HG02938 (cell line): ENCODE results near the gene RAMP1.
"Not testable (repeated sequence)": the region's sequence is repeated elsewhere in the genome, so short reads cannot be mapped to it uniquely, and the experiment has no call there.

Experiments used
- ATAC-seq: cut with Tn5 transposase; IDR thresholded peaks from one replicate; pipeline ENCODE4 v1.9.1; 2021; ENCODE audit warnings: mild to moderate bottlenecking, moderate library complexity; ENCODE audit not compliant: unreplicated experiment

The RAMP1 gene

DNA sequence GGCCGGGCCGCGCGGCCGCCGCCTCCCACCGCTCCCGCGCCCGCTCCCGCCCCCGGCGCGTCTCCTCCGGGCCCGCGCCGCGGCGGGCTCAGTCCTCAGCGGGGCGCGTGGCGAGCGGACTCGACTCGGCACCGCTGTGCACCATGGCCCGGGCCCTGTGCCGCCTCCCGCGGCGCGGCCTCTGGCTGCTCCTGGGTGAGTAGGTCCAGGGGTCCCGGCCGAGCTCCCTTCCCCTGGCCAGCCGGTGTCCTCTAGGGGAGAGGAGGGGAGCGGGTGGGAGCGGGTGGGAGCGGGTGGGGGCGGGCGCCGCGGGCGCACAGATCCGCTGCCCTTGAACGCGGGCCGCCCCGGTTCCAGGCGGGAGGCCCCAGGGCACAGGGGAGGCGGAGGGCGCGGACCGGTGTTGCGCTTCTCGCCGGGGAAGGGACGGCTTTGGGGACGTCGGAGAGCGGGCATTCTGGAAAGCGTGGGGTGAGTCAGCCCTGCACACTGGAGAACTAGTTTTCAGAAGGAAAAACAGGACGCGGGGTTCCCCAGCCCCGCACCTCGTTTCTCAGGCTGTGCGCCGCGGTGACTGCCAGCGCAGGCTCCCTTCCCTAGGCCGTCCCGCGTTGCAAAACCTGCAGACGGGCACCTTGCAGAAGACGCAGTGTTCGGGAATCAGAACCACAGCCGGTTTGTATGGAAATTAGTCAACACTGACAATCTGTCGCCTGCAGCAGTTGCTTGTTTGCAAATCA lies at the start of gene RAMP1:
RAMP1 (plus strand) TSS at position 91 of the 740 bp plus-strand sequence; CDS start at position 144, 53 bp downstream.
- ATAC-seq, result no peak

DNA sequence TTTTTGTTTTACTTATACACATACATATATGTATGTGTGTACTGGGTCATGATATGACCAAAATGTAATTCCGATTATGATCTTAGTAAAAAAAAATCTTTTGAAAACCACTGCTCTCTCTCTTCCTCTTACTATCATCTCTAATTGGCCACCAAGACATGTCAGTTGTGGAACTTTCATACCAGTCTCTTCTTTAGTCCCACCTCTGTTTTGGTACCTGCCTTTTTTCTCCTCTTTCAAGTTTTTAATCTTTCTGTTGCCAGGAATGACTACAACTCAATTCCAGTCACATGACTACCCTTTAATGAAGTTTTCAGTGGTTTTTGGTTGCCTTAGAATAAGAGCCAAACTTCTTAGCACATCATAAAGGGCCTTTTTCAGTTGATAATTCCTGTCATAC lies 43.8 kb upstream of the RAMP1 start:
- ATAC-seq, result no peak

DNA sequence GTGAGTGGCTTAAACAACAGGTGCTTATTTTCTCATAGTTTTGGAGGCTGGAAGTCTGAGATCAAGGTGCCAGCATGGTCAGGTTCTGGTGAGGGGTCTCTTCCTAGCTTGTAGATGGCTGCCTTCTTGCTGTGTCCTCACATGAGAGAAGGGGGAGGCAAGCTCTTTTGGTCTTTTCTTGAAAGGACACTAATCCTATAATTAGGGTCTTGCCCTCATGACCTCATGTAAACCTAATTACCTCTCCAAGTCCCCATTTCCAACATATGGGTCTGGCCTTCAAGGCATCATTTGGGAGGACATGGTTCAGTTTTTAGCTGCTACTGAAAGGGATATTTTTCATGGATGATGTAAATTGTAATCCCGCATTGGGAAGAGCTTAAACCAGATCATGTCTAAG lies 42.9 kb upstream of the RAMP1 start:
- ATAC-seq, result no peak

DNA sequence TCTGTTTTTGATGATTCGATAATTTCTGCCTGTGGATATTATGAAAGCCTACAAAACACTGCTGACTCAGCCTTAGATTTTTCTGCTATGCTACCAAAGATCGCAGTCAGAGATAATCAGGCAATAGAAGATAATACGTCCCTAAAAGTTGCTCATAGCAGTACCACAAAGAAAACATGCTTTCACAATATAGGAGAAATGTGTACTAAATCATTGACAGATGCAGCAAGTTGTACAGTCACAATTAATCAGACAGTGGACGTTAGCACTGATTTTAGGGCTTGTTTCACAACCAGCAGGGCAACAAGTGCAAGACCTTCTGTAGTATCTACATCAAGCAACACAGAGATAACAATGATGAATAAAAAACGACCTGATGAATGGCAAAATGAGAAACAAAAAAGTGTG lies 41.4 kb upstream of the RAMP1 start:
- no peak for ATAC-seq

DNA sequence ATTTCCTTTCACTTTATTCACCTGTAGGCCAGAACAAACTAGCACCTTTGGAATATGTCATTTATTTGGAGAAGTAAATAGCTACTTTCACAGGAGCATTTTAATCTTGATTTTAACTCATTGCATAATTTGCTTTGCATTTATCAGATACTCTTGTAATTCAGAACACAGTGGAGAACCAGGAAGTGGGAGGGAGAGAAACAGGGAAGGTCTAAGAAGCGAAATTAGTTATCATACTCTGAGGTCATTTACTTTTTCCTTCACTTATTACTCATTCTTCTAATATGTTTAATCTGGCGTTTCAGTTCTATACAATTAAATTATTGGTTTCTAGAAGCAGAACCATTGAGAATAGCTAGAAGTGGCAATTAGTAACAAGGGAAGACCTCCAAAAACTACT lies 40.2 kb upstream of the RAMP1 start:
- ATAC-seq, result no peak

DNA sequence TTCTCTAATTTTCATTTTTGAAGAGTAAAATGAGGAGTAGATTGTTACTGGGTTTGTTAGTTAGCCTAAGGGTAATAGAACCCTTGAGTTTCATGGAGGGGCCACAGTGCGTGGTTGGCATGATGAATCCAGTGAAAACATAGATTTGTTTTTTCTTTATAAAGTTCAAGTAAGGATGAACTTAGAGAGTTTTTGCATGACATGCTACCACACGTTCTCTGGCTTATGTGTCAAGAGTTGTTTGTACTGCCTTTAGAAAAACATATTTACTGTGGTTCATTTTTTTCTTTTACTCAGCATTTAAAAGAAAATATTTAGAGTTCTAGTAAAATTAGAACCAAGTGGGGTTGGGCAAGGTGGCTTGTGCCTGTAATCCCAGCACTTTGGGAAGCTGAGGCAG lies 39.0 kb upstream of the RAMP1 start:
- no peak for ATAC-seq

DNA sequence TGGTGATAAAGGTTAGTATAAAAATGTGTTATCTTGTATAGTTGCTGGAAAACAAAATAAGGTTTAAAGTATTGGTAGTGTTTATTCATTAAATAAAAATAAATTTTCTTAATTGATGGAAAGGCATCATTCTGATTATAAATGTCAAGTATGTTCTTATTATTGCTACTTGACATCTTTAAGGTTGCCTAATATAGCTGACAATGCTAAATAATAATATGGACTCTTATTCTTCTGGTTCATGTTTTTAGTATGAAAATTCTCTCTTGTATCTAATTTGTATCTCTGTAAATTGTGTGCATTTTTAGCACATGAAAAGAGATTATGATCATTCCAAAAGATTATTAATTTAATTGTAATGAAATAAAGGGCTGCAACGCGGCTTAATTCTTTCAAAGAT lies 35.9 kb upstream of the RAMP1 start:
- no peak for ATAC-seq

DNA sequence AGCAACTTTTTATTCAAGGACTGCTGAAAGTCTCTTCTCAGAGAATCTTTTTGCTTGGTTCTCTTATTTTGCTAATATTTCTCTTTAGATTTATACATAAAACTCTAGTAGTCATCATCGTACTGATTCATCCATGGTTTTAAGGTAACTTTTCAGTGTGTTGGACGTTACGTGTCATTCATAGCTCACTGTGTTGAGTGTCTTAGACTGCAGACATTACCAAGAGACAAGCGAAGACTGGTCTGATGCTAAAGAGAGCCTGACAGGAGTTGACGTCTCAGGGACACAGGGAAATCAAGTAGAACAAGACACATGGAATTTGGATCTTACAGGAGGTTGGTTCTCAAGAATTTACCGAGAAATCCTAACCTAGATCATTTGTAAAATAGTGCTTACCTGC lies 35.3 kb upstream of the RAMP1 start:
- no peak for ATAC-seq

DNA sequence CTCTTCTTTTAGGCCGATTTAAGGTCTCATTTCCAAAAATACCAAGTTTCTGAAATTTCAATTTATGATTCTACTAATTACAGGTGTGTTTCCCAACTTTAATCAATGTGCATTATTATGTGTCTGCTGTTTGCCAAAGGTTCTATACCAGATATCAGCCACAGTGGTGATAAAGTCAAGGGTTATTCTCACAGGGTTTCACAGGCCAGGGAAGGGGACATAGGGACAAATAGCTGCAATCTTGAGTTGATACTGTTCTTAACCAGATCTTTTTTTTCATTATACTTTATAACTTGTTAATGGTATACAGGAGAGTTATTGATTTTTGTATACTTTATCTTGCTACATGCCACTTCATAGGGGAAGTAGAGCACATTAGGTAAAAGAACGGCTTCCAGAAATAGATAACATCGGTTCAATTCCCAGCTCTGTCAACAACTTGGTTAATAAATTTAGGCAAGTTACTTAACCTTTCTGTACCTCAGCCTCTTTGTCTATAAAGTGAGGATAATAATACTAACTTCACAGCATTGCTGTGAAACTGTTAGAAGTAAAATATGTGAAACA lies 31.9 kb upstream of the RAMP1 start:
- ATAC-seq, result no peak

DNA sequence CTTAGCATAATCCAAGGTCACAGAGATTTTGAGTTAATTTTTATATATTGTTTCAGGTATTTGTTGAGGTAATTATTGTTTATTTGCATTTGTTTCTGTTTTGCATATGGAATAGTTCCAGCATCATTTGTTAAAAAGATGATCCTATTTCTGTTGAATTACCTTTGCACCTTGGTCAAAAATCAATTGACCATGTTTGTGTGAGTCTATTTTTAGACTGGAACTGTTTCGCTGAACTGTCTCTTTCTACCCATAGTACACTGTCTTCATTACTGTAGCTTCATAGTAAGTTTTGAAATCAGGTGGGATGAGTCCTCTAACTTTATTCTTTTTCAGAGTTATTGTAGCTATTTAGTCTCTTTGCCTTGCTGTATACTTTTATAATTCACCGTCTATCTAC lies 28.9 kb upstream of the RAMP1 start:
- no peak for ATAC-seq

DNA sequence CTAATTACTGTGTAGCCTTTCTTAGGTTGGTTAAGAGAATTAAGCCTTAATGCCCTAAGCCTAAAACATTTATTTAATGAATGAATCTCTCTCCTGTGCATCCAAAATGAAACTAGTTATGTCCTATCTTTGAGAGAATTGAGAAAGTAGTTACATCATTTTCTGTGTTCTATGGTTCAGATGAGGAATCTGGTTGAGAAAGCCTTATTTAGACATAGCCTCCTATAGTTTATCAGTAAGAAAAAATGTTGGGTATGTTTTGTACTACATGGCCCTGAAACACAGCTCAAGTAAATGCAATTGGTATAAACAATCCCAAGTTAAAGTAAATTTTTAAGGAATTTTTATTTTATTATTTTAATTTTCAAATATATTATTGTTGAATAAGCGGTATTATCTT lies 25.9 kb upstream of the RAMP1 start:
- ATAC-seq, result no peak

DNA sequence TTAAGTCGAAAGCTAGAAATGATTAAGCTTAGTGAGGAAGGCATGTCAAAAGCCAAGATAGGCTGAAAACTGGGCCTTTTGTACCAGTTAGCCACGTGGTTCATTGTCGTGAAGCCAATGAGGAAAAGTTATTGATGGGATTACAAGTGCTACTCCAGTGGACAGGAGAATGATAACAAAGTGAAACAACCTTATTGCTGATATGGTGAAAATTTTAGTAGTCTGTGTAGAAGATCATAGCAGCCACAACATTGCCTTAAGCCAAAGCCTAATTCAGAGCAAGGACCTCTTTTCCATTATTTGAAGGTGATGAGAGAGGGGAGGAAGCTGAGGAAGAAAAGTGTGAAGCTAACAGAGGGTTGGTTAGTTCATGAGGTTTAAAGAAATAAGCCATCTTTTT lies 24.1 kb upstream of the RAMP1 start:
- ATAC-seq, result no peak

DNA sequence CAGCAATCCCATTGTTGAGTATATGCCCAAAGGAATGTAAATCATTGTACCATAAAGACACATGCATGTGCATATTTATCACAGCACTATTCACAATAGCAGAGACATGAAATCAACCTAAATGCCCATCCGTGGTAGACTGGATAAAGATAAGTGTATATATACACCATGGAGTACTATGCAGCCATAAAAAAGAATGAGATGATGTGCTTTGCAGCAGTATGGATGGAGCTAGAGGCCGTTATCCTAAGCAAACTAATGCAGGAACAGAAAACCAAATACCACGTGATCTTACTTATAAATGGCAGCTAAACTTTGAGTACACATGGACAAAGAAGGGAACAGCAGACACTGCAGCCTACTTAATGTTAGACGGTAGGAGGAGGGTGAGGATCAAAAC lies 18.4 kb upstream of the RAMP1 start:
- ATAC-seq, result no peak

DNA sequence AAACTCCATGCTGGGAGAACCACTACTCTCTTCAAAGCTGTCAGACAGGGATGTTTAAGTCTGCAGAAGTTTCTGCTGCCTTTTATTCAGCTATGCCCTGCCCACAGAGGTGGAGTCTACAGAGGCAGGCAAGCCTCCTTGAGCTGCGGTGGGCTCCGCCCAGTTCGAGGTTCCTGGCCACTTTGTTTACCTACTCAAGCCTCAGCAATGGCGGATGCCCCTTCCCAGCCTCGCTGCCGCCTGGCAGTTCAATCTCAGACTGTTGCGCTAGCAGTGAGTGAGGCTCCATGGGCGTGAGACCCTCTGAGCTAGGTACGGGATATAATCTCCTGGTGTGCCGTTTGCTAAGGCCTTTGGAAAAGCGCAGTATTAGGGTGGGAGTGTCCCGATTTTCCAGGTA lies 10.5 kb upstream of the RAMP1 start:
- not testable (repeated sequence) for ATAC-seq

DNA sequence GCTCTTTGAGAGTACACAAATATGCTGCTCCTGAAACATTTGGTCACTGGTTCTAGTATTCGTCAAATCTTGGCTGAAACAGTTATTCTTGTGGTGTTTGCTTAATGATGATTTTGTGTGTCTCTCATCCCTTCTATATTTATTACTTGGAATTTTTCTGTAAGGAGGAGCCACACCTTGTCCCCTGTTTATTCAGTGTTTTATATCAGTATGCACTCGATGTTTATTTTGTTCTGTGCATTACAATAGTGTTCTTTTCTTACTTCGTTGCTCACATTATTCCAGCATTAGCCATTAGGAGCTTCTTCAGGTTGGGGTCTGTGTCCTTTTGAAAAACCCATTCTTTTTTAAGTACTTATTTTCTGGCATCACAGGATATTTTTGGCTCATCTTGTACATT lies 5.1 kb upstream of the RAMP1 start:
- ATAC-seq, result no peak

DNA sequence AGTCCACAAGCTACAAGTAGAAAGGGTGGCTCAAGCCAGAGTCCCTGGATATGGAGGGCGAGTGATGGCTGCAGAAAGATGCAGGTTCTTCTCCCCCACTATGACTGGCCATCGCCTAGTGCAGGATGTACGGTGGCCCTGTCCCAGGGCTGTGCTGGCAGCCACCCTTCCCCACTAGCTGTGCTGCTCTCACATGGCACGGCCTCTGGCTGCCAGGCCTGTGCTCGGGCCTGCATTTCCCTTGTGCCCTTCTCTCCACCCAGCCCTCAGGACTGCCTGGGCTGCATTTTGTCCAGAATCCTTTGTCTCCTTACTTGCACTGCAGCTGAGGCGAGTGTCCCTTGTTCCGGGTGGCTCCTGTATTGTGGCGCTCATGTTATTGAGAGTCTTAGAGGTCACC lies 1.6 kb upstream of the RAMP1 start:
- no peak for ATAC-seq

DNA sequence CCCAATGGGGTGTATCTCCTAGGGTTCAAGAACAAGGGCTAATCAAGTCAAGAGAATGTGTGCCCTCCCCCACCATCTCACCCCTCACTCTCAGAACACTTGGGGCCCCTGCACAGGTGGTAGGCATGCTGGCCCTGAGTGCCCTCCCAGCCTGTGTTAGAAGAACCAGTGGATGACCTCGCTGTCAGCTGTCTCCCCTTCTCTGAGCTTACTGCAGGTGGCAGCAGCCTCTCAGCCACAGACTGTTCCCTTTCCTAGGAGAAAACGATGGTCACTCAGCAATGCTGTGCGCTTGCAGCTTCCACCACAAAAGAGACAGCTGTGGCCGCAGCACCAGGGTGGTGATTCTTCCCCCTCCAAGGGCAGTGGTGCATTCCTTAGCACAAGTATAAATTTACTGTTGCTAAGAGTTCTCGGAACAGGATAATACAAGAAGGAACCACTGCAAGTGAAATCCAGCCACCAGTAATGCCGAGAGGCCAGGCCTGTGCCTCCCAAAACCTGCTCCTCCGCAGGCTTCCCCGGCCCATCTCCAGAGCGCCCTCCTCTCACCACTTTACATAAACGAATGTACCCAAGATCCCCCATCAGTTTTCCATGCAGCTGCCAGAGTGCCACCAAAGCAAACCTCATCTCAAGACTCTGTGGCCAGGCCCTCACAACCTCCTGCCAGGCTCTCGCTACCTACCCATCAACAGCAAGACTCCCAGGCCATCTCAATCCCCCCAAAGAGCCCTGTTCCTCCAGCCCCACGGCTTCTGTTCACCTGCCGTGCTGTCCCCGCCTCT lies 935 bp upstream of the RAMP1 start:
- ATAC-seq, result no peak

DNA sequence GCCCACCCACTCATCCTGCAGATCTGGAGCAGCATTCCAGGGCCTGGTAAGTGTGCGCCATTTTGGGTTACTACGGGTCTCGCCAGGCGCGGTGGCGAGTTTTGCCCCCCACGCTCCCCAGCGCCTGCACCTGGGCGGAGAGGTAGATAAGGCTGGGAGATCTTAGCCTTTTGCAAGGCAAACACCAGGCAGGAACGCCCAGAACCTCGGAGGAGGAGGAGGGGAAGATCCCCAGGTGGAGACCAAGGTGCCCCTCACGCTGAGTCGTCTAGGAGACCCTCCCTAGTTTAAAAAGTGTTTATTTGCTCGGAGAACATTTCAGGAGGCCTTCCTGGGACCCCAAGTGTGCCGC lies 365 bp upstream of the RAMP1 start:
- ATAC-seq, result no peak

DNA sequence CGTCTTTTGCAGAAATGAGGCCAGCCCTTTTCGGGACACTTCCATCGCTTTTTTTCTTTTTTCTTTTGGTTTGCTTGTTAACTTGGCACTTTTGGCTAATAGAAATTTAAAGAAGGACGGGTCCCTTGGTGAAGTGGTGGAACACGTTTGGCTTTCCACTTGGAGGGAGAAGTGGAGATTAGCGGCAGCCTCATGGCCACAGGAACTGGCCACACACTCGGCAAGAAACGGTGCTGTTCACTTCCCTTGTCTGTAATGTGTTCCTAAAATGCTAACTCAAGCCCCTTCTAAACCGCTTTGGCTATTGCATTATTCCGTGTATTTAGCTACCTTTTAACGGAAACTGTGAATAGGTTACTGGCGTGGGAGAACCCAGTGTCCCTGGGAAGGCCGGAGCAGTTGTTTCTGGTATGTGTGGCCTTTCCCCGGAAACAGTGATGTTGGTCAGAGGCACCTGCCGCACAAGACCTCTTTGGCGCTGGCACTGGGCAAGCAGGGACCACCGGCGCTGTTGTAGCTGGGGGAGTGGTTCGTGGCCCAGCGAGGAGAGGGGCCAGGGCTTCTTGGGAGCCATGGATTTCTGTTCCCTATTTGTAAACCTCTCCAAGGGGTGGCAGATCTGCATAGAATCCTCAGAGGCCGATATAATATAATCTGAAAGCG lies 981 bp downstream of the RAMP1 start:
- no peak for ATAC-seq

DNA sequence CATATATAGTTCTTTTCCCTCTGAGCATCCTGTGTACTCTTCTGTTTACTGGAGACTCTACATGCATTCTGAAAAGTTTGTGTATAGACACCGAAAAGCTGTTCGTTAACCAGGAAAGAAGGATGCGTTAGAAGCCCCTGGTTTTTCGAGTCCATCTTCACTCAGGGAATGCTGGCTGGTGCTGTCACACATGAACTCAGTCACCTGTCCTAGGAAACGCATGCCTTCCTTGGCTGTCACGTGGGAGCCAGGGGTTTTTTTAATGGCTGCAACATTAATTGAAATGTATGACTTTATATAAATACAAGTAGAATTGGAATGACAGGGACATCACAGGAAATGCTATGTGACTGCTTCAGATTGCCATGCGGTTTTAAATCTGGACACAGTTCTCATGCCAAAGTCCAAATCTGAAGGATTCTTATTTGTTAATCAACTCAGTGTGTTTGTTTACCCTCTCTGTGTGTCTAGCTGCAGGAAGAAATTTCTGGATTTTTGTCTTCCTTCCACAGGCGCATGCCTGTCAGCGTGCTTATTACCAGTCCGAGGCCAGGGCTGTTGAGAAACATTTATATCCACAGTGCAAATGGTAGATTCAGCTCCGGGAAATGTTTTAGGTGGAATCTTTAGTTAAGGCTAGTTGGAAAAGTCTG lies 2.6 kb downstream of the RAMP1 start:
- ATAC-seq, result no peak

DNA sequence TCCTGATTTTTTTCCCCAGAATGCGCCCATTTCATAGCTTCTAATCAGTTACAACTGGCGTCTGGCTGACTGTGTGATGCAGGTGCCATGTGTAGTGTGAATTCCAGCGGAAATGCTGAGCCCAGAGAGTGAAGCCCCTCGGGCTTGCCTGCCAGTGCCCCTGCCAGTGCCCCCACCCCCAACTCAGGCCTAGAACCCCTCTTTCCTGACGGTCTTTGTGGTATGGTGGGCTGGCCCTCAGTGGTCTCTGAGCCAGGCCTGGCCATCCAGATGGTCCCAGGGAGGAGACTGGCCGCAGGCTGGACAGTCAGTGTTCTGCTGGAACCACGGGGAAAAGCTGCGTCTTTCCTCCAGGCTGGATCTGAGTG lies 3.1 kb downstream of the RAMP1 start:
- no peak for ATAC-seq
